Upper lobe of right lung (tissue), 1 donor: ENCODE data around the gene F7. TPM values are rescaled to one million over a fixed set of nuclear protein-coding genes. Genes with fewer than 3 reads are reported as not detected.
"Not testable (repeated sequence)": the region's sequence is repeated elsewhere in the genome, so short reads cannot be mapped to it uniquely, and the experiment has no call there.

Source experiments
- ATAC-seq: fragments of 200-7000 bp; cut with Tn5 transposase; one replicate; pipeline ENCODE4 v1.9.1; 2020; ENCODE audit warnings: mild to moderate bottlenecking, moderate library complexity
- DNase-seq: peaks from one replicate; pipeline ENCODE4 v3.0.0-alpha.2; 2020
- H3K27ac ChIP-seq: fragments of 200-600 bp; one replicate; pipeline ENCODE4 v1.8.0; 2022
- H3K27me3 ChIP-seq: fragments of 200-600 bp; one replicate; pipeline ENCODE4 v1.8.0; 2022; ENCODE audit warnings: mild to moderate bottlenecking
- H3K36me3 ChIP-seq: fragments of 200-600 bp; one replicate; pipeline ENCODE4 v1.8.0; 2022
- H3K4me1 ChIP-seq: fragments of 200-600 bp; one replicate; pipeline ENCODE4 v1.8.0; 2022
- H3K4me3 ChIP-seq: fragments of 200-600 bp; one replicate; pipeline ENCODE4 v1.8.0; 2022; ENCODE audit warnings: mild to moderate bottlenecking
- H3K9me3 ChIP-seq: fragments of 200-600 bp; one replicate; pipeline ENCODE4 v1.8.0; 2022
- CTCF ChIP-seq: fragments of 200-600 bp; IDR thresholded peaks from one replicate; pipeline ENCODE4 v1.8.0; 2022; ENCODE audit warnings: antibody characterized with exemption
- intact Hi-C: fragments of 100-400 bp; cut with DNase I; formaldehyde crosslinking; loops from one replicate; pipeline ENCODE4 v1.11.0; 2022
- total RNA-seq: library from RNA; stranded (reverse); fragmentation: NEBNext Ultra II Directional; extraction: Animal tissue kit (Norgen Biotek cat#: 25700); gene quantifications from one replicate; pipeline ENCODE4 v1.2.1, GENCODE V29; 2021
- donor health status: DM: no; HTN: yes; CAD: no; lungs with severe emphysema.

F7 gene
- total RNA-seq, 1 donor from 2014 or later, result 0.61 TPM

- Histone ChIP-seq H3K36me3 (no peaks in the 10 kb centered on the region), H3K4me1 (no peaks in the 10 kb centered on the region), H3K4me3 (no peak overlapping the region), H3K27me3 (no peaks in the 10 kb centered on the region), H3K27ac (no peak overlapping the region), H3K9me3 (no peaks in the 10 kb centered on the region)
- TF ChIP-seq CTCF, result no peak
- DNase-seq (no peak), ATAC-seq (no peak)
- intact Hi-C loops, result no loop called here
These were observed 7.9 kb upstream of the F7 start for GRCh38 chr13:113097651-113098050.

GRCh38 chr13:113098162-113098732 lies 7.3 kb upstream of the F7 start:
- H3K36me3 ChIP-seq, result no peaks in the 10 kb centered on the region
- TF ChIP-seq CTCF, result no peak
- no peaks in the 10 kb centered on the region for H3K4me1 ChIP-seq
- intact Hi-C loops, result no loop called here
- DNase-seq (no peak), ATAC-seq (no peak)
- H3K9me3 ChIP-seq, result no peaks in the 10 kb centered on the region
- H3K27me3 ChIP-seq, result no peaks in the 10 kb centered on the region
- no peak overlapping the region for H3K27ac ChIP-seq
- H3K4me3 ChIP-seq, result no peak overlapping the region

- H3K4me1 ChIP-seq, result no peaks in the 10 kb centered on the region
- H3K4me3 ChIP-seq, result no peak overlapping the region
- ATAC-seq, result no peak
- H3K27ac ChIP-seq, result no peak overlapping the region
- no peak for DNase-seq
- intact Hi-C loops, result no loop called here
- H3K9me3 ChIP-seq, result no peaks in the 10 kb centered on the region
- H3K36me3 ChIP-seq, result no peaks in the 10 kb centered on the region
- H3K27me3 ChIP-seq, result no peaks in the 10 kb centered on the region
- TF ChIP-seq CTCF, result no peak
These were observed 6.4 kb upstream of the F7 start for GRCh38 chr13:113099142-113099541.

- H3K36me3 ChIP-seq, H3K27me3 ChIP-seq, H3K4me3 ChIP-seq, H3K9me3 ChIP-seq, DNase-seq, H3K27ac ChIP-seq, intact Hi-C loops, H3K4me1 ChIP-seq: not testable (repeated sequence)
- ATAC-seq, result peak; percentile 11
These were observed 3.3 kb upstream of the F7 start for GRCh38 chr13:113102302-113102701.

GRCh38 chr13:113102727-113103126 lies 2.9 kb upstream of the F7 start:
- H3K27me3 ChIP-seq, result no peaks in the 10 kb centered on the region
- ATAC-seq, result no peak

GRCh38 chr13:113103646-113104045 lies 1.9 kb upstream of the F7 start:
- Histone ChIP-seq H3K36me3 (no peaks in the 10 kb centered on the region), H3K4me1 (no peaks in the 10 kb centered on the region), H3K4me3 (no peak overlapping the region), H3K9me3 (no peaks in the 10 kb centered on the region), H3K27me3 (no peaks in the 10 kb centered on the region), H3K27ac (no peak overlapping the region)
- no peak for TF ChIP-seq CTCF
- DNase-seq (no peak), ATAC-seq (peak; percentile 34)
- intact Hi-C loops, result no loop called here

More at GRCh38 chr13:113102727-113103126, 2.9 kb upstream of the F7 start:
- H3K36me3 ChIP-seq, result no peaks in the 10 kb centered on the region
- TF ChIP-seq CTCF, result no peak
- intact Hi-C loops, result no loop called here
- H3K4me1 ChIP-seq, result no peaks in the 10 kb centered on the region
- H3K27ac ChIP-seq, result no peak overlapping the region
- no peak overlapping the region for H3K4me3 ChIP-seq
- no peak for DNase-seq
- H3K9me3 ChIP-seq, result no peaks in the 10 kb centered on the region
